Superior temporal gyrus (tissue), 1 donor: ENCODE results near the gene INF2.

Source experiments
- DNase-seq: peaks from one replicate; pipeline ENCODE4 v3.0.0-alpha.2; 2016; ENCODE audit errors: extremely low spot score

Gene INF2

GRCh38 chr14:104676130-104676693, 13.2 kb upstream of the INF2 start:
- no peak for DNase-seq

GRCh38 chr14:104676694-104677511, 12.5 kb upstream of the INF2 start:
- DNase-seq, result no peak

GRCh38 chr14:104677512-104678332, 11.7 kb upstream of the INF2 start:
- DNase-seq, result peak; percentile 75

- DNase-seq, result peak; percentile 58
These were observed 11.1 kb upstream of the INF2 start for GRCh38 chr14:104678346-104678745.

- peak; percentile 76 for DNase-seq
These were observed 10.3 kb upstream of the INF2 start for GRCh38 chr14:104678901-104679705.

GRCh38 chr14:104680056-104680805, 9.2 kb upstream of the INF2 start:
- peak; percentile 72 for DNase-seq

- DNase-seq, result peak; percentile 92
These were observed 8.4 kb upstream of the INF2 start for GRCh38 chr14:104680806-104681688.

- DNase-seq, result peak; percentile 84
These were observed 7.7 kb upstream of the INF2 start for GRCh38 chr14:104681689-104682074.

- DNase-seq, result no peak
These were observed 7.3 kb upstream of the INF2 start for GRCh38 chr14:104682107-104682593.

GRCh38 chr14:104683653-104684448, 5.6 kb upstream of the INF2 start:
- no peak for DNase-seq

- DNase-seq, result no peak
These were observed 5.0 kb upstream of the INF2 start for GRCh38 chr14:104684449-104684821.

GRCh38 chr14:104685216-104685997, 4.0 kb upstream of the INF2 start:
- DNase-seq, result no peak

- no peak for DNase-seq
These were observed 3.3 kb upstream of the INF2 start for GRCh38 chr14:104685998-104686610.

GRCh38 chr14:104686624-104687517, 2.5 kb upstream of the INF2 start:
- peak; percentile 15 for DNase-seq

- peak; percentile 29 for DNase-seq
These were observed 1.6 kb upstream of the INF2 start for GRCh38 chr14:104687601-104688504.
